HCT116 (cell line): ENCODE measurements around the gene DOCK1.
"Not testable (repeated sequence)": the region's sequence is repeated elsewhere in the genome, so short reads cannot be mapped to it uniquely, and the experiment has no call there.

Source experiments
- EZH2 ChIP-seq: fragments of 200-600 bp; sonication (generic); IDR thresholded peaks from 2 replicates; pipeline ENCODE4 v1.6.1; 2017; ENCODE audit warnings: antibody characterized with exemption, mixed run types
- POLR2A ChIP-seq: IDR thresholded peaks from 2 replicates; pipeline ENCODE4 v1.7.0; 2011; ENCODE audit warnings: borderline replicate concordance; ENCODE audit not compliant: insufficient read depth, insufficient read length; ENCODE audit errors: extremely low read depth
- RAD21 ChIP-seq: IDR thresholded peaks from 2 replicates; pipeline ENCODE4 v1.6.1; 2012; ENCODE audit warnings: low read depth, mild to moderate bottlenecking
- ZNF274 ChIP-seq: fragments of 200-500 bp; sonication (Bioruptor generic); IDR thresholded peaks from 2 replicates; pipeline ENCODE4 v1.6.1; 2014; ENCODE audit warnings: mild to moderate bottlenecking, low read depth, low read length, inconsistent platforms
- TF ChIP-seq, protein P1 (sequence below), 3 experiments: fragments of 200-600 bp in 1 of 3; sonication (generic) in 1 of 3; IDR thresholded peaks in 2 of 3; conservative IDR thresholded peaks in 1 of 3; 2 replicates each; pipeline ENCODE4 v1.5.1; 2012 to 2017; ENCODE audit warnings: low read depth in 2 of 3, low read length in 2 of 3, antibody characterized with exemption in 1 of 3, borderline replicate concordance in 1 of 3, control low read depth in 1 of 3, mild to moderate bottlenecking in 1 of 3, mixed read lengths in 1 of 3, mixed run types in 1 of 3, moderate library complexity in 1 of 3; ENCODE audit not compliant: insufficient read depth in 1 of 3

- not testable (repeated sequence) for TF ChIP-seq EZH2, ZNF274, POLR2A, RAD21
- TF ChIP-seq, protein P1, sequence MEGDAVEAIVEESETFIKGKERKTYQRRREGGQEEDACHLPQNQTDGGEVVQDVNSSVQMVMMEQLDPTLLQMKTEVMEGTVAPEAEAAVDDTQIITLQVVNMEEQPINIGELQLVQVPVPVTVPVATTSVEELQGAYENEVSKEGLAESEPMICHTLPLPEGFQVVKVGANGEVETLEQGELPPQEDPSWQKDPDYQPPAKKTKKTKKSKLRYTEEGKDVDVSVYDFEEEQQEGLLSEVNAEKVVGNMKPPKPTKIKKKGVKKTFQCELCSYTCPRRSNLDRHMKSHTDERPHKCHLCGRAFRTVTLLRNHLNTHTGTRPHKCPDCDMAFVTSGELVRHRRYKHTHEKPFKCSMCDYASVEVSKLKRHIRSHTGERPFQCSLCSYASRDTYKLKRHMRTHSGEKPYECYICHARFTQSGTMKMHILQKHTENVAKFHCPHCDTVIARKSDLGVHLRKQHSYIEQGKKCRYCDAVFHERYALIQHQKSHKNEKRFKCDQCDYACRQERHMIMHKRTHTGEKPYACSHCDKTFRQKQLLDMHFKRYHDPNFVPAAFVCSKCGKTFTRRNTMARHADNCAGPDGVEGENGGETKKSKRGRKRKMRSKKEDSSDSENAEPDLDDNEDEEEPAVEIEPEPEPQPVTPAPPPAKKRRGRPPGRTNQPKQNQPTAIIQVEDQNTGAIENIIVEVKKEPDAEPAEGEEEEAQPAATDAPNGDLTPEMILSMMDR (IDR thresholded peaks at IDR 0.05 in 2 of 3, conservative IDR thresholded peaks at IDR 0.05 in 1 of 3; ENCODE audit: borderline replicate concordance in 1 of 3, insufficient read depth in 1 of 3, low read depth in 2 of 3, low read length in 2 of 3), result not testable (repeated sequence)
Measured at GRCh38 chr10:126938121-126938520, 32.9 kb downstream of the DOCK1 start.
